HUDEP-2 (cell line): Measurements from ENCODE around the gene CYBRD1.

ENCODE experiments used
- DNase-seq, 76 experiments: peaks; one replicate each; lab custom pipeline; 2025; ENCODE audit not compliant: unreplicated experiment in 76 of 76; lab: John Stamatoyannopoulos, UW

Gene CYBRD1

GRCh38 chr2:171550613-171551012 is 28.3 kb downstream of the CYBRD1 start:
- DNase-seq: no peak

- no peak for DNase-seq
These were observed 29.6 kb downstream of the CYBRD1 start for GRCh38 chr2:171551836-171552235.

- no peak for DNase-seq
These were observed 31.0 kb downstream of the CYBRD1 start for GRCh38 chr2:171553236-171553635.

GRCh38 chr2:171553858-171554257 is 31.6 kb downstream of the CYBRD1 start:
- no peak for DNase-seq

- no peak for DNase-seq
These were observed 32.8 kb downstream of the CYBRD1 start for GRCh38 chr2:171554991-171555615.

- no peak for DNase-seq
These were observed 35.1 kb downstream of the CYBRD1 start for GRCh38 chr2:171557363-171557762.

- DNase-seq: no peak
These were observed 41.0 kb downstream of the CYBRD1 start for GRCh38 chr2:171563301-171563700.

GRCh38 chr2:171564463-171564862 is 42.2 kb downstream of the CYBRD1 start:
- no peak for DNase-seq

GRCh38 chr2:171566057-171566456 is 43.8 kb downstream of the CYBRD1 start:
- no peak for DNase-seq

GRCh38 chr2:171566753-171567152 is 44.5 kb downstream of the CYBRD1 start:
- DNase-seq: no peak

- DNase-seq: no peak
These were observed 45.8 kb downstream of the CYBRD1 start for GRCh38 chr2:171568089-171568488.

GRCh38 chr2:171571721-171572120 is 49.4 kb downstream of the CYBRD1 start:
- DNase-seq: no peak

- DNase-seq: peak in 72 of 76 experiments; percentile 3 to 82 (median 58)
These were observed 52.0 kb downstream of the CYBRD1 start for GRCh38 chr2:171574149-171574795.

- DNase-seq: no peak
These were observed 53.3 kb downstream of the CYBRD1 start for GRCh38 chr2:171575606-171576005.

GRCh38 chr2:171578127-171578803 is 56.0 kb downstream of the CYBRD1 start:
- DNase-seq: no peak

GRCh38 chr2:171579481-171579880 is 57.2 kb downstream of the CYBRD1 start:
- DNase-seq: no peak

- DNase-seq: no peak
These were observed 61.3 kb downstream of the CYBRD1 start for GRCh38 chr2:171583566-171583965.

GRCh38 chr2:171584001-171584400 is 61.7 kb downstream of the CYBRD1 start:
- no peak for DNase-seq

- no peak for DNase-seq
These were observed 64.9 kb downstream of the CYBRD1 start for GRCh38 chr2:171587132-171587531.

- no peak for DNase-seq
These were observed 65.3 kb downstream of the CYBRD1 start for GRCh38 chr2:171587567-171587966.

- no peak for DNase-seq
These were observed 67.8 kb downstream of the CYBRD1 start for GRCh38 chr2:171590116-171590515.

- DNase-seq: no peak
These were observed 69.8 kb downstream of the CYBRD1 start for GRCh38 chr2:171592036-171592555.
